H1 (cell line): ENCODE measurements around the gene MEIS3.

Experiments used
- CHD2 ChIP-seq: IDR thresholded peaks from 2 replicates; pipeline ENCODE4 v1.6.1; 2012; ENCODE audit warnings: low read length, improper control_type of control experiment
- CTCF ChIP-seq, 3 experiments: IDR thresholded peaks; 1 replicate in 2 of 3; 2 replicates in 1 of 3; pipeline versions ENCODE4 v1.5.1 to v1.6.1; 2011; ENCODE audit warnings: low read length in 3 of 3, mild to moderate bottlenecking in 3 of 3, inconsistent platforms in 2 of 3, low read depth in 1 of 3, moderate library complexity in 1 of 3; ENCODE audit not compliant: insufficient read depth in 1 of 3; ENCODE audit errors: control extremely low read depth in 1 of 3
- E2F6 ChIP-seq: IDR thresholded peaks from 2 replicates; pipeline ENCODE4 v1.6.1; 2012; ENCODE audit warnings: inconsistent platforms
- EP300 ChIP-seq, 2 experiments: IDR thresholded peaks; 1 replicate in 1 of 2; 2 replicates in 1 of 2; pipeline ENCODE4 v1.6.1; 2011 to 2012; ENCODE audit warnings: low read depth in 2 of 2, low read length in 2 of 2, mild to moderate bottlenecking in 2 of 2, borderline replicate concordance in 1 of 2, inconsistent platforms in 1 of 2, moderate library complexity in 1 of 2
- EZH2 ChIP-seq: fragments of 200-600 bp; sonication (generic); IDR thresholded peaks from 2 replicates; pipeline ENCODE4 v1.7.1; 2012; ENCODE audit warnings: low read depth, mild to moderate bottlenecking, moderate library complexity, low read length, inconsistent platforms; ENCODE audit not compliant: severe bottlenecking
- GTF2F1 ChIP-seq: IDR thresholded peaks from 2 replicates; pipeline ENCODE4 v1.6.1; 2012; ENCODE audit warnings: low read depth, low read length, improper control_type of control experiment, borderline replicate concordance
- JUN ChIP-seq: IDR thresholded peaks from 2 replicates; pipeline ENCODE4 v1.6.1; 2011; ENCODE audit warnings: low read depth, mild to moderate bottlenecking, improper control_type of control experiment, low read length
- POLR2A ChIP-seq, 2 experiments: IDR thresholded peaks; 1 replicate in 1 of 2; 2 replicates in 1 of 2; pipeline ENCODE4 v1.6.1; 2011; ENCODE audit warnings: low read depth in 2 of 2, low read length in 2 of 2, mild to moderate bottlenecking in 2 of 2; ENCODE audit errors: control extremely low read depth in 1 of 2
- RAD21 ChIP-seq, 2 experiments: IDR thresholded peaks in 1 of 2; conservative IDR thresholded peaks in 1 of 2; 2 replicates each; pipeline ENCODE4 v1.6.1; 2011; ENCODE audit warnings: low read depth in 2 of 2, low read length in 2 of 2, improper control_type of control experiment in 1 of 2, inconsistent platforms in 1 of 2, mild to moderate bottlenecking in 1 of 2, moderate library complexity in 1 of 2
- SIN3A ChIP-seq, 2 experiments: IDR thresholded peaks in 1 of 2; conservative IDR thresholded peaks in 1 of 2; 2 replicates each; pipeline ENCODE4 v1.6.1; 2011 to 2012; ENCODE audit warnings: low read length in 2 of 2, improper control_type of control experiment in 1 of 2, low read depth in 1 of 2, mild to moderate bottlenecking in 1 of 2
- SP2 ChIP-seq: IDR thresholded peaks from 2 replicates; pipeline ENCODE4 v1.6.1; 2012; ENCODE audit warnings: mild to moderate bottlenecking, low read length, inconsistent platforms
- TBP ChIP-seq: IDR thresholded peaks from 2 replicates; pipeline ENCODE4 v1.6.1; 2011; ENCODE audit warnings: low read depth, low read length, improper control_type of control experiment

- TF ChIP-seq POLR2A (IDR thresholded peaks at IDR 0.05; ENCODE audit: control extremely low read depth in 1 of 2, low read depth in 2 of 2, low read length in 2 of 2): no peak
- no peak for TF ChIP-seq CTCF (IDR thresholded peaks at IDR 0.05; ENCODE audit: control extremely low read depth in 1 of 3, insufficient read depth in 1 of 3, low read depth in 1 of 3, low read length in 3 of 3)
- no peak for TF ChIP-seq EZH2
- TF ChIP-seq CHD2: no peak
- TF ChIP-seq EP300 (IDR thresholded peaks at IDR 0.05; ENCODE audit: borderline replicate concordance in 1 of 2, low read depth in 2 of 2, low read length in 2 of 2): no peak
- no peak for TF ChIP-seq GTF2F1
- no peak for TF ChIP-seq E2F6
- no peak for TF ChIP-seq TBP
- TF ChIP-seq JUN: no peak
- no peak for TF ChIP-seq RAD21 (IDR thresholded peaks at IDR 0.05 in 1 of 2, conservative IDR thresholded peaks at IDR 0.05 in 1 of 2; ENCODE audit: low read depth in 2 of 2, low read length in 2 of 2)
- TF ChIP-seq SP2: no peak
- TF ChIP-seq SIN3A (conservative IDR thresholded peaks at IDR 0.05 in 1 of 2, IDR thresholded peaks at IDR 0.05 in 1 of 2; ENCODE audit: low read depth in 1 of 2, low read length in 2 of 2): no peak
Observed at GRCh38 chr19:47358936-47359335, 60.4 kb downstream of the MEIS3 start.
